Kidney (tissue), 14 donors: ENCODE measurements around the gene ZFAND6. TPM values are rescaled to one million over a fixed set of nuclear protein-coding genes. Genes with fewer than 3 reads are reported as not detected.
A peak's percentile ranks its signal among the peaks of the same experiment; 100 is the strongest.

Experiments used
- DNase-seq, 5 donors: peaks; one replicate each; pipeline ENCODE4 v3.0.0-alpha.2; 2013 to 2020
- FAIRE-seq: peaks from 2 replicates; lab custom pipeline; 2012; peaks lifted over from hg19 to GRCh38; lab: Jason Lieb, UNC
- H3K27ac ChIP-seq, 2 donors: one replicate each; pipeline ENCODE4 v1.7.0; 2013; ENCODE audit warnings: low read depth in 2 of 2, low read length in 2 of 2, inconsistent platforms in 1 of 2
- H3K27me3 ChIP-seq: one replicate; pipeline ENCODE4 v1.7.1; 2013; ENCODE audit warnings: low read length, inconsistent platforms; ENCODE audit not compliant: control insufficient read depth, insufficient read depth
- H3K36me3 ChIP-seq, 3 donors: one replicate each; pipeline versions ENCODE4 v1.7.0 to v1.7.1; 2013; ENCODE audit warnings: low read length in 3 of 3, control low read depth in 1 of 3, inconsistent platforms in 1 of 3; ENCODE audit not compliant: insufficient read depth in 3 of 3, control insufficient read depth in 2 of 3
- H3K4me1 ChIP-seq, 3 donors: one replicate each; pipeline versions ENCODE4 v1.7.0 to v1.7.1; 2013; ENCODE audit warnings: low read length in 3 of 3, inconsistent platforms in 1 of 3, low read depth in 1 of 3; ENCODE audit not compliant: control insufficient read depth in 2 of 3, insufficient read depth in 2 of 3
- H3K4me3 ChIP-seq, 3 donors: one replicate each; pipeline versions ENCODE4 v1.7.0 to v1.8.1; 2013; ENCODE audit warnings: low read length in 3 of 3, control low read depth in 1 of 3, inconsistent platforms in 1 of 3
- H3K9ac ChIP-seq, 3 donors: one replicate each; pipeline versions ENCODE4 v1.7.0 to v1.7.1; 2013; ENCODE audit warnings: low read length in 3 of 3, control low read depth in 1 of 3, inconsistent platforms in 1 of 3
- H3K9me3 ChIP-seq, 3 donors: one replicate each; pipeline versions ENCODE4 v1.7.0 to v1.7.1; 2013; ENCODE audit warnings: low read length in 3 of 3, control low read depth in 1 of 3, inconsistent platforms in 1 of 3; ENCODE audit not compliant: control insufficient read depth in 2 of 3, insufficient read depth in 1 of 3
- intact Hi-C: fragments of 100-400 bp; cut with DNase I; formaldehyde crosslinking; loops from one replicate; pipeline ENCODE4 v1.11.1; 2022
- polyA plus RNA-seq: library from polyadenylated mRNA; stranded (reverse); fragments of 350-450 nt; fragmentation: Illumina TruSeq; extraction: RNeasy Lipid Tissue Mini Kit (QIAGEN cat#74804); gene quantifications from one replicate; pipeline ENCODE4 v1.2.3, GENCODE V29; 2014; ENCODE audit warnings: low read depth, low replicate concordance; ENCODE audit not compliant: insufficient read depth
- total RNA-seq: library from RNA; stranded (reverse); fragmentation: NEBNext Ultra II Directional; extraction: Animal tissue kit (Norgen Biotek cat#: 25700); gene quantifications from one replicate; pipeline ENCODE4 v1.2.1, GENCODE V29; 2021
- TF ChIP-seq, protein P1 (sequence below): IDR thresholded peaks from 3 replicates; pipeline ENCODE4 v1.5.1; 2012; ENCODE audit warnings: mild to moderate bottlenecking, moderate library complexity, borderline replicate concordance; ENCODE audit not compliant: insufficient read depth; ENCODE audit errors: extremely low read depth
- donor health status: control.
- donor health status: control.
- donor health status: control.
- donor health status: control.
- donor health status: control.
- donor health status: DM: yes; HTN: yes; CAD: no.
- donor health status: Normal renal cell carcinoma (clear cell type).

Gene ZFAND6
- total and polyA plus RNA-seq, 2 donors from 2014 or later = 72.3 to 85.7 TPM

- H3K4me3 ChIP-seq = peak overlapping the region in 2 of 3 donors; percentile 52 to 88
- intact Hi-C loops = no loop called here
- H3K4me1 ChIP-seq = peaks cover 0 to 13% (median 7%) of the 10 kb centered on the region in 3 donors
- H3K27me3 ChIP-seq = no peaks in the 10 kb centered on the region
- H3K36me3 ChIP-seq = no peaks in the 10 kb centered on the region
- H3K9ac ChIP-seq = peak overlapping the region in 1 of 3 donors; percentile 37
- DNase-seq = no peak
- no peaks in the 10 kb centered on the region for H3K9me3 ChIP-seq
- FAIRE-seq = no peak
- TF ChIP-seq, protein P1, sequence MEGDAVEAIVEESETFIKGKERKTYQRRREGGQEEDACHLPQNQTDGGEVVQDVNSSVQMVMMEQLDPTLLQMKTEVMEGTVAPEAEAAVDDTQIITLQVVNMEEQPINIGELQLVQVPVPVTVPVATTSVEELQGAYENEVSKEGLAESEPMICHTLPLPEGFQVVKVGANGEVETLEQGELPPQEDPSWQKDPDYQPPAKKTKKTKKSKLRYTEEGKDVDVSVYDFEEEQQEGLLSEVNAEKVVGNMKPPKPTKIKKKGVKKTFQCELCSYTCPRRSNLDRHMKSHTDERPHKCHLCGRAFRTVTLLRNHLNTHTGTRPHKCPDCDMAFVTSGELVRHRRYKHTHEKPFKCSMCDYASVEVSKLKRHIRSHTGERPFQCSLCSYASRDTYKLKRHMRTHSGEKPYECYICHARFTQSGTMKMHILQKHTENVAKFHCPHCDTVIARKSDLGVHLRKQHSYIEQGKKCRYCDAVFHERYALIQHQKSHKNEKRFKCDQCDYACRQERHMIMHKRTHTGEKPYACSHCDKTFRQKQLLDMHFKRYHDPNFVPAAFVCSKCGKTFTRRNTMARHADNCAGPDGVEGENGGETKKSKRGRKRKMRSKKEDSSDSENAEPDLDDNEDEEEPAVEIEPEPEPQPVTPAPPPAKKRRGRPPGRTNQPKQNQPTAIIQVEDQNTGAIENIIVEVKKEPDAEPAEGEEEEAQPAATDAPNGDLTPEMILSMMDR = no peak
- H3K27ac ChIP-seq = peak overlapping the region in 1 of 2 donors; percentile 51
These were observed 2.1 kb downstream of the ZFAND6 start for GRCh38 chr15:80061582-80061981.

DNA sequence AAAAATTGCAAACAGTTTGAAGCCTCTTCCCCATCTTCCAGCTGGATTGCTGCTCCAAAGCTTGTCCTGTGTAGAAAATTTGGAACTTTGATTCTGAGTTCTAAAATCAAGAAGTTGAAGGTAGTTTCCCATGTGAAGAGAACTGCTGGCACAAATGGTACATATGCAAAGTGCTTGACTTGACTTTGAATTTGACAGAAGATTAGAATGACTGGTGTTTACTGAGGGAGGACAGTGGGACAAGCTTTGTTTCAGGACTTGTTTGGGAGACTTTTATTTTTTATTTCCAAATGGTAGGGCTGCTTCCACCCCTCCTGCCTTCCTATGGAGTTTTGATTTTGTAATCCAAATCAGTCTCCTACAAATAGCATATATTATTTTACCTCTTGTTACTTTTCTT lies 7.4 kb downstream of the ZFAND6 start:
- H3K9me3 ChIP-seq = no peaks in the 10 kb centered on the region
- TF ChIP-seq, protein P1 = no peak
- FAIRE-seq (no peak), DNase-seq (no peak)
- no peak overlapping the region for H3K27ac ChIP-seq
- H3K4me3 ChIP-seq = no peak overlapping the region
- no peak overlapping the region for H3K9ac ChIP-seq
- peaks cover 0 to 25% (median 7%) of the 10 kb centered on the region in 3 donors for H3K4me1 ChIP-seq
- no peaks in the 10 kb centered on the region for H3K27me3 ChIP-seq
- no peaks in the 10 kb centered on the region for H3K36me3 ChIP-seq
- intact Hi-C loops = no loop called here

DNA sequence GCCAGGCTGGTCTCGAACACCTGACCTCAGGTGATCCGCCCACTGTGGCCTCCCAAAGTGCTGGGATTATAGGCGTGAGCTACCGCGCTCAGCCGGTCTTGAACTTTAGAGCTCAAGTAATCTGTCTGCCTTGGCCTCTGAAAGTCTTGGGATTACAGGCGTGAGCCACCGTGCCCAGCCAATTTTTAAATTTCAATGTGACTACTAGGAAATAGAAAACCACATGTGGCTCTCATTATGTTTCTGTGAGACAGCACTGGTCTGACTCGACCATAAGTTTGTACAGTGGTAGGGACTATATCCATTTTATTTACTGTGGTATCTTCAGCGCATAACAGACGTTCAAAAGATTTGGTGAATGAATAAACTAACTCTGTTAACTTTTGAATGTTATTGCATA lies 9.1 kb downstream of the ZFAND6 start:
- no peak for FAIRE-seq
- H3K9me3 ChIP-seq = no peaks in the 10 kb centered on the region

More for the DNA sequence above, 9.1 kb downstream of the ZFAND6 start:
- Histone ChIP-seq H3K27ac (no peak overlapping the region), H3K4me3 (no peak overlapping the region), H3K27me3 (no peaks in the 10 kb centered on the region), H3K9ac (no peak overlapping the region), H3K4me1 (peaks cover 0 to 14% (median 5%) of the 10 kb centered on the region in 3 donors), H3K36me3 (no peaks in the 10 kb centered on the region)
- TF ChIP-seq, protein P1 = no peak
- DNase-seq = no peak
- intact Hi-C loops = no loop called here
